HepG2 (cell line): ENCODE results near the gene NRIP2. TPM values are rescaled to one million over a fixed set of nuclear protein-coding genes. Genes with fewer than 3 reads are reported as not detected.
A peak's percentile ranks its signal among the peaks of the same experiment; 100 is the strongest.

Experiments used
- AGO2 ChIP-seq: fragments of 200-400 bp; formaldehyde crosslinking; optimal IDR thresholded peaks from 2 replicates; pipeline ENCODE3; 2017; ENCODE audit warnings: mild to moderate bottlenecking, low read depth, low read length, moderate library complexity
- ATF7-NPFF ChIP-seq: sonication (generic); formaldehyde crosslinking; IDR thresholded peaks from 2 replicates; pipeline ENCODE4 v1.8.1; 2023; ENCODE audit warnings: mild to moderate bottlenecking, low read depth, missing genetic modification reagents, moderate library complexity
- BCLAF1 ChIP-seq: fragments of 450-650 bp; IDR thresholded peaks from 2 replicates; pipeline ENCODE4 v1.6.1; 2017; ENCODE audit warnings: mild to moderate bottlenecking
- CBFB ChIP-seq: sonication (generic); formaldehyde crosslinking; IDR thresholded peaks from 2 replicates; pipeline ENCODE4 v1.4.0; 2020; ENCODE audit warnings: missing genetic modification reagents
- HMGXB3 ChIP-seq: sonication (generic); formaldehyde crosslinking; IDR thresholded peaks from 2 replicates; pipeline ENCODE4 v1.4.0; 2020; ENCODE audit warnings: missing genetic modification reagents, borderline replicate concordance
- JUNB ChIP-seq: sonication (generic); formaldehyde crosslinking; IDR thresholded peaks from 2 replicates; pipeline ENCODE4 v1.8.0; 2022; ENCODE audit warnings: missing genetic modification reagents, mild to moderate bottlenecking, borderline replicate concordance
- NR2F6 ChIP-seq, 2 experiments: IDR thresholded peaks; 2 replicates each; pipeline ENCODE4 v1.6.1; 2016; ENCODE audit warnings: antibody characterized with exemption in 1 of 2, mild to moderate bottlenecking in 1 of 2
- ONECUT2 ChIP-seq: sonication (generic); formaldehyde crosslinking; IDR thresholded peaks from 2 replicates; pipeline ENCODE4 v1.4.0; 2020; ENCODE audit warnings: missing genetic modification reagents
- THAP9 ChIP-seq: sonication (generic); formaldehyde crosslinking; IDR thresholded peaks from 2 replicates; pipeline ENCODE4; 2020; ENCODE audit warnings: missing genetic modification reagents, mild to moderate bottlenecking, borderline replicate concordance
- ZMYM3 ChIP-seq: sonication (generic); formaldehyde crosslinking; IDR thresholded peaks from 2 replicates; pipeline ENCODE4 v1.5.1; 2020; ENCODE audit warnings: mild to moderate bottlenecking, missing genetic modification reagents
- ZNF329 ChIP-seq: sonication (generic); formaldehyde crosslinking; IDR thresholded peaks from 2 replicates; pipeline ENCODE4 v1.9.0; 2021; ENCODE audit warnings: low read depth, mild to moderate bottlenecking, missing genetic modification reagents
- ZNF574 ChIP-seq: sonication (generic); formaldehyde crosslinking; IDR thresholded peaks from 2 replicates; pipeline ENCODE4 v1.4.0; 2020; ENCODE audit warnings: missing genetic modification reagents
- ZNF607 ChIP-seq: sonication (generic); formaldehyde crosslinking; IDR thresholded peaks from 2 replicates; pipeline ENCODE4 v1.5.1; 2020; ENCODE audit warnings: missing genetic modification reagents, mild to moderate bottlenecking, borderline replicate concordance
- ZNF780A ChIP-seq: sonication (generic); formaldehyde crosslinking; IDR thresholded peaks from 2 replicates; pipeline ENCODE4 v1.8.0; 2022; ENCODE audit warnings: mild to moderate bottlenecking, missing genetic modification reagents, moderate library complexity
- polyA plus RNA-seq, 8 experiments: library from polyadenylated mRNA; depleted of rRNA in 3 of 8; stranded (reverse) in 7 of 8; unstranded in 1 of 8; fragments of >200 nt; fragmentation: Illumina TruSeq in 4 of 8; extraction: Trizol in 4 of 8; gene quantifications; 2 replicates each; pipeline versions ENCODE4 v1.2.1 to v1.2.3, GENCODE V29; 2011 to 2016; ENCODE audit warnings: low read depth in 4 of 8, missing spikeins in 1 of 8, mixed read lengths in 1 of 8; ENCODE audit not compliant: insufficient read depth in 1 of 8
- total RNA-seq, 5 experiments: library from RNA; depleted of rRNA; stranded (reverse); fragments of >200 nt; fragmentation: Illumina TruSeq; extraction: Trizol; gene quantifications; 2 replicates each; pipeline ENCODE4 v1.2.3, GENCODE V29; 2016; ENCODE audit warnings: low read depth in 1 of 5

NRIP2 gene
- total and polyA plus RNA-seq, 2 of the 13 experiments (the other 11 are each of a cell fraction or from before 2014, with no cell fraction given) = not detected

- TF ChIP-seq ZNF574 (CRISPR knock-in tag) = peak; percentile 92
- no peak for TF ChIP-seq BCLAF1
- TF ChIP-seq HMGXB3 (CRISPR knock-in tag) = peak; percentile 82; the same call in 1 of the 2 replicates
- TF ChIP-seq ZNF780A (CRISPR knock-in tag) = no peak
- TF ChIP-seq CBFB (CRISPR knock-in tag) = peak; percentile 63; the same call in 1 of the 2 replicates
- TF ChIP-seq THAP9 = peak; percentile 98
- TF ChIP-seq ZNF329 (CRISPR knock-in tag) = 0 out of 2 replicates have a peak, but pooled peaks have one; percentile 48
- TF ChIP-seq NR2F6 (IDR thresholded peaks at IDR 0.05) = peak; percentile 98
- peak; percentile 96 for TF ChIP-seq NR2F6 (CRISPR knock-in tag; IDR thresholded peaks at IDR 0.05)
- TF ChIP-seq JUNB (CRISPR knock-in tag) = no peak
- peak; percentile 90; the same call in 1 of the 2 replicates for TF ChIP-seq ATF7-NPFF (CRISPR knock-in tag)
- peak; percentile 90 for TF ChIP-seq AGO2
- TF ChIP-seq ONECUT2 (CRISPR knock-in tag) = no peak
- peak; percentile 76 for TF ChIP-seq ZMYM3 (CRISPR knock-in tag)
- TF ChIP-seq ZNF607 (CRISPR knock-in tag) = 0 out of 2 replicates have a peak, but pooled peaks have one; percentile 69
These were observed 22.3 kb downstream of the NRIP2 start, which contains the start of gene ITFG2 (continued) for GRCh38 chr12:2812290-2813213.
